Ovary (tissue), 3 donors: ENCODE measurements around the gene DAB2IP.
"Not testable (repeated sequence)": the region's sequence is repeated elsewhere in the genome, so short reads cannot be mapped to it uniquely, and the experiment has no call there.

Experiments
- POLR2A ChIP-seq: fragments of 450-650 bp; IDR thresholded peaks from one replicate; pipeline ENCODE4 v1.6.1; 2017; ENCODE audit warnings: antibody characterized with exemption, mild to moderate bottlenecking, moderate library complexity
- TF ChIP-seq, protein P1 (sequence below), 3 donors: fragments of 450-650 bp in 2 of 3; fragments of 200-600 bp in 1 of 3; IDR thresholded peaks; one replicate each; pipeline versions ENCODE4 v1.5.1 to v1.8.0; 2016 to 2022; ENCODE audit warnings: antibody characterized with exemption in 3 of 3, mild to moderate bottlenecking in 1 of 3
- donor health status: DM: no; HTN: no; CAD: no.

DNA sequence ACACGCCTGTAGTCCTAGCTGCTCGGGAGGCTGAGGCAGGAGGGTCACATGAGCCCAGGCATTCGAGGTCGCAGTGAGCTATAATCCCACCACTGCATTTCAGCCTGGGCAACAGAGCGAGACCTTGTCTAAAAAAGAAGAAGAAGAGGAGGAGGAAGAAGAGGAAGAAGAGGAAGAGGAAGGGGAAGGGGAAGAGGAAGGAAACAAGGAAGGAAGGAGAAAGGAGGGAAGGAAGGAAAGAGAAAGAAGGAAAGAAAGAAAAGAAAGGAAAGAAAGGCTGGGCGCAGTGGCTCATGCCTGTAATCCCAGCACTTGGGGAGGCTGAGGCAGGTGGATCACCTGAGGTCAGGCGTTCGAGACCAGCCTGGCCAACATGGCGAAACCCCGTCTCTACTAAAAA lies 7.4 kb upstream of the DAB2IP start:
- TF ChIP-seq POLR2A = not testable (repeated sequence)
- TF ChIP-seq, protein P1, sequence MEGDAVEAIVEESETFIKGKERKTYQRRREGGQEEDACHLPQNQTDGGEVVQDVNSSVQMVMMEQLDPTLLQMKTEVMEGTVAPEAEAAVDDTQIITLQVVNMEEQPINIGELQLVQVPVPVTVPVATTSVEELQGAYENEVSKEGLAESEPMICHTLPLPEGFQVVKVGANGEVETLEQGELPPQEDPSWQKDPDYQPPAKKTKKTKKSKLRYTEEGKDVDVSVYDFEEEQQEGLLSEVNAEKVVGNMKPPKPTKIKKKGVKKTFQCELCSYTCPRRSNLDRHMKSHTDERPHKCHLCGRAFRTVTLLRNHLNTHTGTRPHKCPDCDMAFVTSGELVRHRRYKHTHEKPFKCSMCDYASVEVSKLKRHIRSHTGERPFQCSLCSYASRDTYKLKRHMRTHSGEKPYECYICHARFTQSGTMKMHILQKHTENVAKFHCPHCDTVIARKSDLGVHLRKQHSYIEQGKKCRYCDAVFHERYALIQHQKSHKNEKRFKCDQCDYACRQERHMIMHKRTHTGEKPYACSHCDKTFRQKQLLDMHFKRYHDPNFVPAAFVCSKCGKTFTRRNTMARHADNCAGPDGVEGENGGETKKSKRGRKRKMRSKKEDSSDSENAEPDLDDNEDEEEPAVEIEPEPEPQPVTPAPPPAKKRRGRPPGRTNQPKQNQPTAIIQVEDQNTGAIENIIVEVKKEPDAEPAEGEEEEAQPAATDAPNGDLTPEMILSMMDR (IDR thresholded peaks at IDR 0.05) = not testable (repeated sequence)
